GM18507 (cell line): ENCODE data around the gene RAP1B.
A peak's percentile ranks its signal among the peaks of the same experiment; 100 is the strongest.

Experiments used
- DNase-seq: peaks from one replicate; pipeline ENCODE4 v3.0.0; 2011; ENCODE audit warnings: low read depth; ENCODE audit not compliant: insufficient read length; ENCODE audit errors: extremely low spot score
- FAIRE-seq: peaks from 2 replicates; lab custom pipeline; 2011; peaks lifted over from hg19 to GRCh38; lab: Jason Lieb, UNC

RAP1B gene

GRCh38 chr12:68610370-68611093, at the start of gene RAP1B:
RAP1B (plus strand) TSS chr12:68610899; CDS start chr12:68648725, 37,826 bp downstream.
- DNase-seq: peak; percentile 79
- FAIRE-seq: peak; percentile 95

- FAIRE-seq: no peak
- no peak for DNase-seq
These were observed 48.9 kb upstream of the RAP1B start for GRCh38 chr12:68561830-68562229.

- DNase-seq (no peak), FAIRE-seq (no peak)
These were observed 46.5 kb upstream of the RAP1B start for GRCh38 chr12:68564166-68564565.

- no peak for FAIRE-seq
- no peak for DNase-seq
These were observed 45.3 kb upstream of the RAP1B start for GRCh38 chr12:68565391-68565903.

GRCh38 chr12:68568922-68569569, 41.7 kb upstream of the RAP1B start:
- DNase-seq: no peak
- FAIRE-seq: no peak

GRCh38 chr12:68572661-68573060, 38.0 kb upstream of the RAP1B start:
- FAIRE-seq: no peak
- DNase-seq: no peak

GRCh38 chr12:68573406-68573805, 37.3 kb upstream of the RAP1B start:
- FAIRE-seq (no peak), DNase-seq (no peak)

- FAIRE-seq: no peak
- DNase-seq: no peak
These were observed 32.8 kb upstream of the RAP1B start for GRCh38 chr12:68577949-68578348.

- no peak for DNase-seq
- FAIRE-seq: no peak
These were observed 31.9 kb upstream of the RAP1B start for GRCh38 chr12:68578765-68579164.

- DNase-seq: no peak
- FAIRE-seq: no peak
These were observed 31.4 kb upstream of the RAP1B start for GRCh38 chr12:68579254-68579653.

GRCh38 chr12:68580911-68581310, 29.8 kb upstream of the RAP1B start:
- FAIRE-seq: no peak
- DNase-seq: no peak

- no peak for FAIRE-seq
- no peak for DNase-seq
These were observed 28.8 kb upstream of the RAP1B start for GRCh38 chr12:68581926-68582325.

- FAIRE-seq (no peak), DNase-seq (no peak)
These were observed 24.7 kb upstream of the RAP1B start for GRCh38 chr12:68585966-68586365.

GRCh38 chr12:68587448-68587873, 23.2 kb upstream of the RAP1B start:
- peak; percentile 68 for FAIRE-seq
- DNase-seq: peak; percentile 18

- FAIRE-seq (no peak), DNase-seq (no peak)
These were observed 21.5 kb upstream of the RAP1B start for GRCh38 chr12:68589194-68589593.

- FAIRE-seq (peak; percentile 41), DNase-seq (no peak)
These were observed 18.8 kb upstream of the RAP1B start for GRCh38 chr12:68591734-68592418.

GRCh38 chr12:68595241-68595640, 15.5 kb upstream of the RAP1B start:
- no peak for DNase-seq
- no peak for FAIRE-seq

GRCh38 chr12:68601767-68602166, 8.9 kb upstream of the RAP1B start:
- no peak for FAIRE-seq
- no peak for DNase-seq

GRCh38 chr12:68602720-68603119, 8.0 kb upstream of the RAP1B start:
- no peak for FAIRE-seq
- DNase-seq: no peak

GRCh38 chr12:68608191-68608590, 2.5 kb upstream of the RAP1B start:
- FAIRE-seq: no peak

More at GRCh38 chr12:68608191-68608590, 2.5 kb upstream of the RAP1B start:
- DNase-seq: no peak
